Right lobe of liver (tissue), 4 donors: ENCODE data around the gene NLRP14.

Experiments
- POLR2A ChIP-seq: fragments of 450-650 bp; IDR thresholded peaks from one replicate; pipeline ENCODE4 v1.6.1; 2017; ENCODE audit warnings: antibody characterized with exemption, mild to moderate bottlenecking
- TF ChIP-seq, protein P1 (sequence below), 4 donors: fragments of 200-600 bp in 3 of 4; fragments of 450-650 bp in 1 of 4; IDR thresholded peaks; one replicate each; pipeline versions ENCODE4 v1.5.1 to v1.8.0; 2016 to 2022; ENCODE audit warnings: antibody characterized with exemption in 4 of 4, mild to moderate bottlenecking in 2 of 4
- donor health status: DM: no; HTN: no; CAD: no.
- donor health status: DM: no; HTN: no; CAD: no.
- donor health status: DM: no; HTN: yes; CAD: no.

- TF ChIP-seq POLR2A = no peak
- TF ChIP-seq, protein P1, sequence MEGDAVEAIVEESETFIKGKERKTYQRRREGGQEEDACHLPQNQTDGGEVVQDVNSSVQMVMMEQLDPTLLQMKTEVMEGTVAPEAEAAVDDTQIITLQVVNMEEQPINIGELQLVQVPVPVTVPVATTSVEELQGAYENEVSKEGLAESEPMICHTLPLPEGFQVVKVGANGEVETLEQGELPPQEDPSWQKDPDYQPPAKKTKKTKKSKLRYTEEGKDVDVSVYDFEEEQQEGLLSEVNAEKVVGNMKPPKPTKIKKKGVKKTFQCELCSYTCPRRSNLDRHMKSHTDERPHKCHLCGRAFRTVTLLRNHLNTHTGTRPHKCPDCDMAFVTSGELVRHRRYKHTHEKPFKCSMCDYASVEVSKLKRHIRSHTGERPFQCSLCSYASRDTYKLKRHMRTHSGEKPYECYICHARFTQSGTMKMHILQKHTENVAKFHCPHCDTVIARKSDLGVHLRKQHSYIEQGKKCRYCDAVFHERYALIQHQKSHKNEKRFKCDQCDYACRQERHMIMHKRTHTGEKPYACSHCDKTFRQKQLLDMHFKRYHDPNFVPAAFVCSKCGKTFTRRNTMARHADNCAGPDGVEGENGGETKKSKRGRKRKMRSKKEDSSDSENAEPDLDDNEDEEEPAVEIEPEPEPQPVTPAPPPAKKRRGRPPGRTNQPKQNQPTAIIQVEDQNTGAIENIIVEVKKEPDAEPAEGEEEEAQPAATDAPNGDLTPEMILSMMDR (IDR thresholded peaks at IDR 0.05) = no peak
Measured at GRCh38 chr11:7028141-7028540, 7.9 kb downstream of the NLRP14 start.
